Fibroblast of lung (primary cell): ENCODE data around the gene DPYSL4. TPM values are rescaled to one million over a fixed set of nuclear protein-coding genes. Genes with fewer than 3 reads are reported as not detected.

Experiments used
- DNase-seq, 2 donors: peaks; one replicate each; pipeline versions ENCODE4 v3.0.0 to v3.0.0-alpha.2; 2010; ENCODE audit warnings: low read depth in 2 of 2
- H2AFZ ChIP-seq: 2 replicates; pipeline ENCODE4 v1.5.1; 2012; ENCODE audit warnings: low read length, control low read depth, inconsistent platforms
- H3K27ac ChIP-seq: 2 replicates; pipeline ENCODE4 v1.5.1; 2011; ENCODE audit warnings: low read length, control low read depth; ENCODE audit not compliant: insufficient read depth
- H3K27me3 ChIP-seq: 2 replicates; pipeline ENCODE4 v1.5.1; 2011; ENCODE audit warnings: mild to moderate bottlenecking, low read length; ENCODE audit not compliant: control insufficient read depth, insufficient read depth
- H3K36me3 ChIP-seq: 2 replicates; pipeline ENCODE4 v1.5.1; 2011; ENCODE audit warnings: low read length; ENCODE audit not compliant: control insufficient read depth, insufficient read depth
- H3K4me1 ChIP-seq: 2 replicates; pipeline ENCODE4 v1.5.1; 2011; ENCODE audit warnings: low read length; ENCODE audit not compliant: control insufficient read depth, insufficient read depth; ENCODE audit errors: extremely low read depth
- H3K4me2 ChIP-seq: 2 replicates; pipeline ENCODE4 v1.5.1; 2011; ENCODE audit warnings: low read length, control low read depth; ENCODE audit not compliant: insufficient read depth; ENCODE audit errors: extremely low read depth
- H3K4me3 ChIP-seq, 4 experiments: fragments of 200-600 bp in 1 of 4; sonication (generic) in 1 of 4; replicated peaks in 1 of 4; 2 replicates each; pipeline ENCODE4 v1.5.1; 2011 to 2016; ENCODE audit warnings: low read length in 4 of 4, low read depth in 3 of 4, mild to moderate bottlenecking in 3 of 4, control low read depth in 2 of 4, inconsistent platforms in 1 of 4, mixed read lengths in 1 of 4; ENCODE audit not compliant: insufficient read depth in 1 of 4; ENCODE audit errors: control extremely low read depth in 1 of 4
- H3K79me2 ChIP-seq: 2 replicates; pipeline ENCODE4 v1.5.1; 2012; ENCODE audit warnings: mild to moderate bottlenecking, low read length, inconsistent platforms; ENCODE audit not compliant: control insufficient read depth, insufficient read depth
- H3K9ac ChIP-seq: 2 replicates; pipeline ENCODE4 v1.5.1; 2011; ENCODE audit warnings: mild to moderate bottlenecking, low read length, control low read depth; ENCODE audit not compliant: insufficient read depth
- H3K9me3 ChIP-seq: 2 replicates; pipeline ENCODE4 v1.5.1; 2012; ENCODE audit warnings: low read depth, low read length; ENCODE audit not compliant: control insufficient read depth, insufficient read depth
- H4K20me1 ChIP-seq: 2 replicates; pipeline ENCODE4 v1.5.1; 2011; ENCODE audit warnings: low read length; ENCODE audit not compliant: control insufficient read depth, insufficient read depth; ENCODE audit errors: extremely low read depth
- EZH2 ChIP-seq: IDR thresholded peaks from 2 replicates; pipeline ENCODE4 v1.5.1; 2012; ENCODE audit warnings: low read length, control low read depth, mild to moderate bottlenecking; ENCODE audit errors: missing control alignments
- polyA plus RNA-seq, 2 donors: library from polyadenylated mRNA; depleted of rRNA in 1 of 2; stranded (reverse) in 1 of 2; unstranded in 1 of 2; fragments of >200 nt; gene quantifications; 2 replicates each; pipeline ENCODE4 v1.2.1, GENCODE V29; 2011 to 2012; ENCODE audit warnings: missing spikeins in 1 of 2
- total RNA-seq: library from RNA; depleted of rRNA; stranded (reverse); fragments of >200 nt; gene quantifications from 2 replicates; pipeline ENCODE4 v1.2.1, GENCODE V29; 2014
- TF ChIP-seq, protein P1 (sequence below), 2 donors: IDR thresholded peaks in 1 of 2; conservative IDR thresholded peaks in 1 of 2; 1 replicate in 1 of 2; 2 replicates in 1 of 2; pipeline ENCODE4 v1.5.1; 2011 to 2012; ENCODE audit warnings: low read length in 2 of 2, control low read depth in 1 of 2, inconsistent platforms in 1 of 2, low read depth in 1 of 2, mild to moderate bottlenecking in 1 of 2

DPYSL4 gene
- total and polyA plus RNA-seq, 2 donors (not counting 1 experiment from before 2014, with no cell fraction given), result 0.83 to 1.4 TPM

DNA sequence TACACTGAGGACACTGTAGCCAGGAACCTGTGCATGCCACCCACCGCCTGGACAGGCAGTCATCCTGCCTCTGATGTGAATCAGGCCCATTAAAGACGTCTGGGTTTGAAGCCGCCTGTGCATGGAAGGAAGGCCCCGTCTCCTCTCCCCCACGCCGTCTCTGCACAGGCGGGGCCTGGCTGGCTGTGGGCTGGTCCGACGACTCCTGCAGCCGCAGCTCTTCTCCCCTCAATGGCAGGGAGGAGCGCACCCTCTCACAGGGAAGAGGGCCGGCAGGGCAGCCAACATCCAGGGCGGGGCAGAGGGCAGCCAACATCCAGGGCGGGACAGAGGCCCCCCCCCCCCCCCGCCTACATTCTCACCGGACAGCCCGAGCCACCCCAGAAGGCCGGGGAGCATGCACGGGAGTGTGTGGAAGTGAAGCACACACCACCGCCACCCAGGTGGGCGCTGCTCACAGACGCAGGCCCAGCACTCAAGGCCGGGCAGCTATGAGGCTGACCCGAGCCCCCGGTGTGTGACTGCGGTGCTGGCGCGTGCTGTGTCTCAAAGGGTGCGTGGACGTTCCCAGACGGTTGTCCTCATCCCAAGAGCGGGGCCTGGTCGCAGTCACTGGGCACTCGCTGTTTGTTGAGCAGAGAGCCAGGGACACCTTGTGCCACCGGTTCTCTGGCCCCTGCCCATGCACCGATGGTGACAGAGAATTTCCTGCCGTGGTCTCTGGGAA, 19.1 kb downstream of the DPYSL4 start:
- no peak for DNase-seq
- no peaks in the 10 kb centered on the region for H3K27me3 ChIP-seq

DNA sequence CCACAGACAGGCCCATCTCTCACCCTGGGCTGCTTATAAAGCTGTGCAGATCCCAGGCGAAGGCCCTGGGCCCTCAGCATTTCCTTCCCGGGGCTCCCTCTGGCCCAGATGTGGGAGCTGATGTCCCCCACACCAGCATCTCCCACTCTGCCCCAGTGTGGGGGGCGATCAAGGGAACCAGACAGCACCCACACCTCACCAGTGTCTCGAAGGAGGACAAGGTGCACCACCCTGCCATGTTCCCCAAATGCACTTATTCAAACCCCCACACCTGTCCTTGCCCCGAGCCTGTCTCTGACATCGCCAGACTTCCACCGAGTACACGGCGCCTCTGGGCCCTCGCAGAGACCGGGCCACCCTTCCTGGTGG, 19.6 kb downstream of the DPYSL4 start:
- H3K36me3 ChIP-seq, result no peaks in the 10 kb centered on the region
- no peak overlapping the region for H2AFZ ChIP-seq
- TF ChIP-seq EZH2, result no peak
- TF ChIP-seq, protein P1, sequence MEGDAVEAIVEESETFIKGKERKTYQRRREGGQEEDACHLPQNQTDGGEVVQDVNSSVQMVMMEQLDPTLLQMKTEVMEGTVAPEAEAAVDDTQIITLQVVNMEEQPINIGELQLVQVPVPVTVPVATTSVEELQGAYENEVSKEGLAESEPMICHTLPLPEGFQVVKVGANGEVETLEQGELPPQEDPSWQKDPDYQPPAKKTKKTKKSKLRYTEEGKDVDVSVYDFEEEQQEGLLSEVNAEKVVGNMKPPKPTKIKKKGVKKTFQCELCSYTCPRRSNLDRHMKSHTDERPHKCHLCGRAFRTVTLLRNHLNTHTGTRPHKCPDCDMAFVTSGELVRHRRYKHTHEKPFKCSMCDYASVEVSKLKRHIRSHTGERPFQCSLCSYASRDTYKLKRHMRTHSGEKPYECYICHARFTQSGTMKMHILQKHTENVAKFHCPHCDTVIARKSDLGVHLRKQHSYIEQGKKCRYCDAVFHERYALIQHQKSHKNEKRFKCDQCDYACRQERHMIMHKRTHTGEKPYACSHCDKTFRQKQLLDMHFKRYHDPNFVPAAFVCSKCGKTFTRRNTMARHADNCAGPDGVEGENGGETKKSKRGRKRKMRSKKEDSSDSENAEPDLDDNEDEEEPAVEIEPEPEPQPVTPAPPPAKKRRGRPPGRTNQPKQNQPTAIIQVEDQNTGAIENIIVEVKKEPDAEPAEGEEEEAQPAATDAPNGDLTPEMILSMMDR (conservative IDR thresholded peaks at IDR 0.05 in 1 of 2, IDR thresholded peaks at IDR 0.05 in 1 of 2; ENCODE audit: low read depth in 1 of 2, low read length in 2 of 2), result no peak
- H3K27me3 ChIP-seq, result no peaks in the 10 kb centered on the region
- no peak overlapping the region for H3K4me2 ChIP-seq
- DNase-seq, result no peak
- H3K9ac ChIP-seq, result no peak overlapping the region
- no peak overlapping the region for H3K27ac ChIP-seq
- H4K20me1 ChIP-seq, result no peaks in the 10 kb centered on the region
- H3K79me2 ChIP-seq, result no peaks in the 10 kb centered on the region
- no peak overlapping the region for H3K4me3 ChIP-seq
- H3K4me1 ChIP-seq, result no peaks in the 10 kb centered on the region
- no peaks in the 10 kb centered on the region for H3K9me3 ChIP-seq

More for the DNA sequence above, 19.1 kb downstream of the DPYSL4 start:
- H3K4me2 ChIP-seq, result no peak overlapping the region
- no peak overlapping the region for H3K4me3 ChIP-seq
- H2AFZ ChIP-seq, result no peak overlapping the region
- TF ChIP-seq EZH2, result no peak
- TF ChIP-seq, protein P1 (conservative IDR thresholded peaks at IDR 0.05 in 1 of 2, IDR thresholded peaks at IDR 0.05 in 1 of 2; ENCODE audit: low read depth in 1 of 2, low read length in 2 of 2), result no peak
- no peaks in the 10 kb centered on the region for H3K4me1 ChIP-seq
- H3K27ac ChIP-seq, result no peak overlapping the region
- H4K20me1 ChIP-seq, result no peaks in the 10 kb centered on the region
- no peak overlapping the region for H3K9ac ChIP-seq
- H3K36me3 ChIP-seq, result no peaks in the 10 kb centered on the region
- no peaks in the 10 kb centered on the region for H3K79me2 ChIP-seq
- no peaks in the 10 kb centered on the region for H3K9me3 ChIP-seq

DNA sequence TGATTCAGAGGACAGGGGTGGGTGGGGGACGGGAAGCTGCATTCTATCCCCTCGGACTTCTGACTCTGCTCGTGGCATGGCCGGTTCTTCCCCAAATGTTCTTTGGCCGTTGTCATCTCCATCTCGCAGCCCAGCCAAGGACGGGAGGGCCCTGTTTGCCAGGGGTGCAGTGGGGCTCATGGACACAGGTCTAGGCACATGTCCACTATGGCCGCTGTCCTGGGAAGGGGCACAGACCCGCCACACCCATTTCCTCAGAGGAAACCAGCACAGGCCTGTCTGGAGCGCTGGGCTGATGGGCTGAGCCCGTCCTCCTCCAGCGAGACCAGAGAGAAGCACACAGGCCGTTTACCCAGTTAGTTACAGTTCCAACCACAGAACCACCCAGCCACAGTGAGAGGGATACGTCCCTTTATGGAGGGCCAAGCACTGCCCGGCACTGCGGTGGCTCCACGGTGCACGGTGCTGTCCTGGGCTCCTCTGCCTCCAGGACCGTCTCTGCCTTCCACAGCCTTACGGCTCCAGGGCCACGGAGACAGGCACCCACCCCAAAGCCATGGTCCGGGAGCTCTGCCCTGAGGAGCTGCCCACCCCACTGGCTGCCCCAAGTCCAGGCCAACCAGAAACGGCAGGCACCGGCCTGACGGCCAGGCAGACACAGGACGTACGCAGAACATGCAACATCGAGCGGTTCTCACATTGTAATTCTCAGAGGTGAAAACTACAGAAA, 20.2 kb downstream of the DPYSL4 start:
- H4K20me1 ChIP-seq, result no peaks in the 10 kb centered on the region
- no peaks in the 10 kb centered on the region for H3K4me1 ChIP-seq
- H2AFZ ChIP-seq, result no peak overlapping the region
- no peaks in the 10 kb centered on the region for H3K27me3 ChIP-seq
- no peak overlapping the region for H3K4me2 ChIP-seq
- no peak for TF ChIP-seq EZH2
- DNase-seq, result no peak
- H3K27ac ChIP-seq, result no peak overlapping the region
- no peak overlapping the region for H3K4me3 ChIP-seq
- no peak overlapping the region for H3K9ac ChIP-seq
- H3K79me2 ChIP-seq, result no peaks in the 10 kb centered on the region
- no peaks in the 10 kb centered on the region for H3K36me3 ChIP-seq
- no peaks in the 10 kb centered on the region for H3K9me3 ChIP-seq
